Measurements from ENCODE around the gene PPP4R4.

DNA sequence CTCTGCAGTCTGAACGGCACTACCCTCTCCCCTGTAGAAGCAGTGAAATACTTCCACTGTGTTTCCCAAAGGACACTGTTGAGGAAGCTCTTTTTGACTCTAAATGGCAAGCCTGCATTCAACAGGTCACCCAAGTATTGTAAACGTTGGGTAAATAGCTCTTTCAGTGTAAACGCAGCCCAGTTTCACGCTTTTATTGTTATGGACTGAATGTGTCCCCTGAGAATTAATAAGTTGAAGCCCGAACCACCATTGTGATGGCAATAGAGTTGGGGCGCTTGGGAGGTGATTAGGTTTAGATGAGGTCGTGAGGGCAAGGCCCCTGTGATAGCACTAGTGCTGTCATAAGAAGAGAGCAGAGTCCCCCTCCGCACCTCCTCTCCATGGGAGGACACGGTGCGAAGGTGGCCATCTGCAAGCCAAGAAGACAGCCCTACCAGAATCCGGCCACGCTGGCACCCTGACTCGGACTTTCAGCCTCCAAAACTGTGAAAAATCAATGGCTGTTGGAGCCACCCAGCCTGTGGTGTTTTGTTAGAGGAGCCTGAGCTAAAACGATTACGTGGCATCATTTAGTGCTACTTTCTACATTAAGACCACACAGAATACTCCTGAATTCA is 117.9 kb downstream of the PPP4R4 start:
- TF ChIP-seq, protein P1, sequence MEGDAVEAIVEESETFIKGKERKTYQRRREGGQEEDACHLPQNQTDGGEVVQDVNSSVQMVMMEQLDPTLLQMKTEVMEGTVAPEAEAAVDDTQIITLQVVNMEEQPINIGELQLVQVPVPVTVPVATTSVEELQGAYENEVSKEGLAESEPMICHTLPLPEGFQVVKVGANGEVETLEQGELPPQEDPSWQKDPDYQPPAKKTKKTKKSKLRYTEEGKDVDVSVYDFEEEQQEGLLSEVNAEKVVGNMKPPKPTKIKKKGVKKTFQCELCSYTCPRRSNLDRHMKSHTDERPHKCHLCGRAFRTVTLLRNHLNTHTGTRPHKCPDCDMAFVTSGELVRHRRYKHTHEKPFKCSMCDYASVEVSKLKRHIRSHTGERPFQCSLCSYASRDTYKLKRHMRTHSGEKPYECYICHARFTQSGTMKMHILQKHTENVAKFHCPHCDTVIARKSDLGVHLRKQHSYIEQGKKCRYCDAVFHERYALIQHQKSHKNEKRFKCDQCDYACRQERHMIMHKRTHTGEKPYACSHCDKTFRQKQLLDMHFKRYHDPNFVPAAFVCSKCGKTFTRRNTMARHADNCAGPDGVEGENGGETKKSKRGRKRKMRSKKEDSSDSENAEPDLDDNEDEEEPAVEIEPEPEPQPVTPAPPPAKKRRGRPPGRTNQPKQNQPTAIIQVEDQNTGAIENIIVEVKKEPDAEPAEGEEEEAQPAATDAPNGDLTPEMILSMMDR (IDR thresholded peaks at IDR 0.05), result no peak
- TF ChIP-seq EZH2 (IDR thresholded peaks at IDR 0.05), result no peak
